ENCODE results near the gene SPDYE4.

The SPDYE4 gene

GRCh38 chr17:8781776-8782175, 23.4 kb upstream of the SPDYE4 start:
- Histone ChIP-seq H3K4me3 (ENCODE audit: low read depth in 1 of 2, low read length in 2 of 2) (no peak overlapping the region), H3K27ac (ENCODE audit: low read length) (no peak overlapping the region), H3K36me3 (ENCODE audit: control insufficient read depth in 1 of 2, insufficient read depth in 2 of 2, low read length in 2 of 2) (no peaks in the 10 kb centered on the region), H3K9me3 (ENCODE audit: control insufficient read depth in 1 of 2, low read length in 2 of 2) (no peaks in the 10 kb centered on the region), H3K4me1 (ENCODE audit: control insufficient read depth in 1 of 2, insufficient read depth in 2 of 2, low read length in 2 of 2) (peaks cover 0 to 4% of the 10 kb centered on the region in 2 donors), H3K27me3 (ENCODE audit: low read depth, low read length) (no peaks in the 10 kb centered on the region)

- Histone ChIP-seq H3K36me3 (ENCODE audit: control insufficient read depth in 1 of 2, insufficient read depth in 2 of 2, low read length in 2 of 2) (no peaks in the 10 kb centered on the region), H3K4me3 (ENCODE audit: low read depth in 1 of 2, low read length in 2 of 2) (no peak overlapping the region), H3K27me3 (ENCODE audit: low read depth, low read length) (no peaks in the 10 kb centered on the region), H3K27ac (ENCODE audit: low read length) (no peak overlapping the region), H3K4me1 (ENCODE audit: control insufficient read depth in 1 of 2, insufficient read depth in 2 of 2, low read length in 2 of 2) (no peaks in the 10 kb centered on the region), H3K9me3 (ENCODE audit: control insufficient read depth in 1 of 2, low read length in 2 of 2) (peaks cover 0 to 5% of the 10 kb centered on the region in 2 donors)
These were observed 18.5 kb upstream of the SPDYE4 start for GRCh38 chr17:8776881-8777280.

GRCh38 chr17:8776248-8776647, 17.9 kb upstream of the SPDYE4 start:
- peaks cover 0 to 5% of the 10 kb centered on the region in 2 donors for H3K9me3 ChIP-seq (ENCODE audit: control insufficient read depth in 1 of 2, low read length in 2 of 2)
- H3K27ac ChIP-seq (ENCODE audit: low read length), result no peak overlapping the region
- H3K4me3 ChIP-seq (ENCODE audit: low read depth in 1 of 2, low read length in 2 of 2), result no peak overlapping the region
- H3K4me1 ChIP-seq (ENCODE audit: control insufficient read depth in 1 of 2, insufficient read depth in 2 of 2, low read length in 2 of 2), result no peaks in the 10 kb centered on the region
- no peaks in the 10 kb centered on the region for H3K36me3 ChIP-seq (ENCODE audit: control insufficient read depth in 1 of 2, insufficient read depth in 2 of 2, low read length in 2 of 2)
- no peaks in the 10 kb centered on the region for H3K27me3 ChIP-seq (ENCODE audit: low read depth, low read length)

GRCh38 chr17:8766731-8767130, 8.4 kb upstream of the SPDYE4 start:
- Histone ChIP-seq H3K4me1 (ENCODE audit: control insufficient read depth in 1 of 2, insufficient read depth in 2 of 2, low read length in 2 of 2) (no peaks in the 10 kb centered on the region), H3K27me3 (ENCODE audit: low read depth, low read length) (no peaks in the 10 kb centered on the region), H3K27ac (ENCODE audit: low read length) (no peak overlapping the region), H3K4me3 (ENCODE audit: low read depth in 1 of 2, low read length in 2 of 2) (no peak overlapping the region), H3K36me3 (ENCODE audit: control insufficient read depth in 1 of 2, insufficient read depth in 2 of 2, low read length in 2 of 2) (no peaks in the 10 kb centered on the region), H3K9me3 (ENCODE audit: control insufficient read depth in 1 of 2, low read length in 2 of 2) (no peaks in the 10 kb centered on the region)

GRCh38 chr17:8762012-8762411, 3.7 kb upstream of the SPDYE4 start:
- Histone ChIP-seq H3K36me3 (ENCODE audit: control insufficient read depth in 1 of 2, insufficient read depth in 2 of 2, low read length in 2 of 2) (no peaks in the 10 kb centered on the region), H3K27me3 (ENCODE audit: low read depth, low read length) (no peaks in the 10 kb centered on the region), H3K9me3 (ENCODE audit: control insufficient read depth in 1 of 2, low read length in 2 of 2) (no peaks in the 10 kb centered on the region), H3K4me1 (ENCODE audit: control insufficient read depth in 1 of 2, insufficient read depth in 2 of 2, low read length in 2 of 2) (no peaks in the 10 kb centered on the region), H3K4me3 (ENCODE audit: low read depth in 1 of 2, low read length in 2 of 2) (no peak overlapping the region), H3K27ac (ENCODE audit: low read length) (no peak overlapping the region)

- no peaks in the 10 kb centered on the region for H3K9me3 ChIP-seq (ENCODE audit: control insufficient read depth in 1 of 2, low read length in 2 of 2)
- no peaks in the 10 kb centered on the region for H3K4me1 ChIP-seq (ENCODE audit: control insufficient read depth in 1 of 2, insufficient read depth in 2 of 2, low read length in 2 of 2)
- no peaks in the 10 kb centered on the region for H3K36me3 ChIP-seq (ENCODE audit: control insufficient read depth in 1 of 2, insufficient read depth in 2 of 2, low read length in 2 of 2)
- H3K4me3 ChIP-seq (ENCODE audit: low read depth in 1 of 2, low read length in 2 of 2), result no peak overlapping the region
- no peaks in the 10 kb centered on the region for H3K27me3 ChIP-seq (ENCODE audit: low read depth, low read length)
- no peak overlapping the region for H3K27ac ChIP-seq (ENCODE audit: low read length)
These were observed 1.2 kb downstream of the SPDYE4 start for GRCh38 chr17:8757189-8757588.

- no peak overlapping the region for H3K27ac ChIP-seq (ENCODE audit: low read length)
- H3K9me3 ChIP-seq (ENCODE audit: control insufficient read depth in 1 of 2, low read length in 2 of 2), result no peaks in the 10 kb centered on the region
- no peaks in the 10 kb centered on the region for H3K4me1 ChIP-seq (ENCODE audit: control insufficient read depth in 1 of 2, insufficient read depth in 2 of 2, low read length in 2 of 2)
- no peak overlapping the region for H3K4me3 ChIP-seq (ENCODE audit: low read depth in 1 of 2, low read length in 2 of 2)
- no peaks in the 10 kb centered on the region for H3K27me3 ChIP-seq (ENCODE audit: low read depth, low read length)
- no peaks in the 10 kb centered on the region for H3K36me3 ChIP-seq (ENCODE audit: control insufficient read depth in 1 of 2, insufficient read depth in 2 of 2, low read length in 2 of 2)
These were observed 2.6 kb downstream of the SPDYE4 start for GRCh38 chr17:8755590-8756255.

GRCh38 chr17:8754890-8755289, 3.5 kb downstream of the SPDYE4 start:
- Histone ChIP-seq H3K9me3 (ENCODE audit: control insufficient read depth in 1 of 2, low read length in 2 of 2) (no peaks in the 10 kb centered on the region), H3K36me3 (ENCODE audit: control insufficient read depth in 1 of 2, insufficient read depth in 2 of 2, low read length in 2 of 2) (no peaks in the 10 kb centered on the region), H3K27ac (ENCODE audit: low read length) (no peak overlapping the region)

GRCh38 chr17:8753976-8754440, 4.3 kb downstream of the SPDYE4 start:
- Histone ChIP-seq H3K27me3 (ENCODE audit: low read depth, low read length) (no peaks in the 10 kb centered on the region), H3K36me3 (ENCODE audit: control insufficient read depth in 1 of 2, insufficient read depth in 2 of 2, low read length in 2 of 2) (no peaks in the 10 kb centered on the region), H3K27ac (ENCODE audit: low read length) (no peak overlapping the region), H3K4me1 (ENCODE audit: control insufficient read depth in 1 of 2, insufficient read depth in 2 of 2, low read length in 2 of 2) (no peaks in the 10 kb centered on the region), H3K9me3 (ENCODE audit: control insufficient read depth in 1 of 2, low read length in 2 of 2) (no peaks in the 10 kb centered on the region), H3K4me3 (ENCODE audit: low read depth in 1 of 2, low read length in 2 of 2) (no peak overlapping the region)

More at GRCh38 chr17:8754890-8755289, 3.5 kb downstream of the SPDYE4 start:
- H3K4me1 ChIP-seq (ENCODE audit: control insufficient read depth in 1 of 2, insufficient read depth in 2 of 2, low read length in 2 of 2), result no peaks in the 10 kb centered on the region
- H3K27me3 ChIP-seq (ENCODE audit: low read depth, low read length), result no peaks in the 10 kb centered on the region
- no peak overlapping the region for H3K4me3 ChIP-seq (ENCODE audit: low read depth in 1 of 2, low read length in 2 of 2)

- H3K4me1 ChIP-seq (ENCODE audit: control insufficient read depth in 1 of 2, insufficient read depth in 2 of 2, low read length in 2 of 2), result no peaks in the 10 kb centered on the region
- no peaks in the 10 kb centered on the region for H3K36me3 ChIP-seq (ENCODE audit: control insufficient read depth in 1 of 2, insufficient read depth in 2 of 2, low read length in 2 of 2)
- H3K9me3 ChIP-seq (ENCODE audit: control insufficient read depth in 1 of 2, low read length in 2 of 2), result no peaks in the 10 kb centered on the region
These were observed 5.0 kb downstream of the SPDYE4 start for GRCh38 chr17:8753136-8753975.

GRCh38 chr17:8749616-8750015, 8.7 kb downstream of the SPDYE4 start:
- H3K9me3 ChIP-seq (ENCODE audit: control insufficient read depth in 1 of 2, low read length in 2 of 2), result no peaks in the 10 kb centered on the region
- H3K27ac ChIP-seq (ENCODE audit: low read length), result no peak overlapping the region
- no peaks in the 10 kb centered on the region for H3K27me3 ChIP-seq (ENCODE audit: low read depth, low read length)
- H3K4me3 ChIP-seq (ENCODE audit: low read depth in 1 of 2, low read length in 2 of 2), result no peak overlapping the region
- H3K4me1 ChIP-seq (ENCODE audit: control insufficient read depth in 1 of 2, insufficient read depth in 2 of 2, low read length in 2 of 2), result no peaks in the 10 kb centered on the region
- H3K36me3 ChIP-seq (ENCODE audit: control insufficient read depth in 1 of 2, insufficient read depth in 2 of 2, low read length in 2 of 2), result no peaks in the 10 kb centered on the region

More at GRCh38 chr17:8753136-8753975, 5.0 kb downstream of the SPDYE4 start:
- Histone ChIP-seq H3K4me3 (ENCODE audit: low read depth in 1 of 2, low read length in 2 of 2) (no peak overlapping the region), H3K27ac (ENCODE audit: low read length) (no peak overlapping the region), H3K27me3 (ENCODE audit: low read depth, low read length) (no peaks in the 10 kb centered on the region)
